Measurements from ENCODE around the gene PGA5.
"Not testable (repeated sequence)": the region's sequence is repeated elsewhere in the genome, so short reads cannot be mapped to it uniquely, and the experiment has no call there.

PGA5 gene

DNA sequence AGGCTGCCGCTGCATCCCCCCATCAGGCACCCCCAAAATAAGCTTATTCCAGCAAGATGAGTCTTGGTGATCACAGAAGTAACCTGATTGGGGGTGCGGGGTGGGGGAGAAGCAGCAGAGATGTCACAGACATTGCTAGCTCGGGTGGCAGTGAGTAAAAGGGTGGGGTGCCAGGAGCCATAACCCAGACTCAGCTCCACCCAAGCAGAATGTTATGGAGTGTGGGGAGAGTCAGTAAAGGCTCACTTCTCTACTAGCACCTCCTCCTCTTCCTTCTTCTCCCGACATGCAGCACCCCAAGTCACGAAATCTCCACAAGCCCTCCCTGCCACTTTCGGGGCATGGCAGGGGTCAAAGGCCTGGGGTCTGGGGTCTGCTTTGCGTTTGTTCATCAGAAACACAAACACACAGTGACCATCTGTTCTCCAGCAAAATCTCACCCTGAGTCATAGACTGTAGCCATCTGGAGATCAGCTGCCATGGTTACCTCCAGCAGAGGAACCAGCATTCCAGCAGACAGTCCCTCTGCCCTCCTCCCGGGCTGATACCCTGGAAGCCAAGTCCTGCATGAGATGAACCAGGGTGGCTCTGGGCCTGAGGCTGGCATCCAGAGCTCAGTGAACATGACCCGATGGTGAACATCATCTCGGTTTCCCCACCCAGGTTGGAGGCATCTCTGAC is 14.4 kb upstream of the PGA5 start:
- DNase-seq (ENCODE audit: low read depth, low spot score): not testable (repeated sequence)

DNA sequence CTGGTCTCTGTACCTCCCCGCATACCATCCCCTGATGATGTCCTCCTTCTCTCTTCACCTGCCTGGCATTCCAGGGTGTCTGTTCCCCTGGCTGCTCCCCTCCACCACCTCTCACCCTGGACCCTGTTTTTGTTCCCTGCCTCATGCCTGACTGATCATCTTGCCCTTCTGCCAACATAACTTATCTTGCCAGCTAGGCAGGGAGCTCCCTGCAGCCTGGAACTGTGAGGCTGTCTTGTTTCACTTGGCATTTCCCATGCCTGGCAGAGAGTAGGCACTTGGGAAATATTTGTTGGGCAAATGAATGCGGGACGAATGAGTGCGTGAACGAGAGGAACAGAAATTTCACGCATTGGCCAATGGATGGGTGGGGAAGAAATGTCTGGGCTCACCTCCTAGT is 11.5 kb upstream of the PGA5 start:
- not testable (repeated sequence) for DNase-seq (ENCODE audit: low read depth, low spot score)

DNA sequence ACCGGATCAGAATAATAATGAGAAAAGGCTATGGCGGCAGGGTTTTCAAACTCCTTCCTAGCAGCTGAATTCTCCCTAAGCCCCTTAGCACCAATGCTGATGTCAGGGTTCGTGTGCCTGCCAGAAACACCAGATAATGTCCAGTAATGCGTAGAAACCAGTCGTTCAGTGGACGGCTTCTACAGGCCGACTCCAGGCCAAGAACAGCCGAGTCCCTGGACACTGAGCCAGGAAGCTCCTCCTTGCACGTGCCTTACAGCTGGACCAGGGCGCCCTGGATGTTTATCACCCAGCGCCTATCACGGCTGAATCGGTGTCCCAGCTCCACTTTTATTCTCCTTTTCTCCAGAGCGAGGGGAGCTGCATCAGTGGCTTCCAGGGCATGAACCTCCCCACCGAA is 9.9 kb upstream of the PGA5 start:
- DNase-seq (ENCODE audit: low read depth, low spot score): not testable (repeated sequence)

DNA sequence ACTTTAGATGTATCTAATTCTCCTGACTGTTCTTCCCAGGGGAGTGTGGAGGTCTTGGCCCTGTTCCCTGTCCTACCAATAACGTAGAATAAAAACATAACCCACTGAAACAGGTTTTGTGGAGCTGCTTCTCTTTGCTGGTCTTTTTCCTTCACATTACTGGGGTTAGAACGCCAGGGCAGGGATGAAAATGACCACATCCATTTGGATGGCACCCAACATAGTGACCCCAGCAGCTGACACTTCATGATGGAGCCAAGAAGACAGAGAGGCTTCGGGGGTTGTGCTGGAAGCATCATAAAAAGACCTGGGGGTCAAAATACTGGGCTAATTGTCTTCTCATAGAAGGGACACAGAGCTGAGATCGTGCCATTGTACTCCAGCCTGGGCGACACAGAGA is 9.4 kb upstream of the PGA5 start:
- DNase-seq (ENCODE audit: low read depth, low spot score): not testable (repeated sequence)

DNA sequence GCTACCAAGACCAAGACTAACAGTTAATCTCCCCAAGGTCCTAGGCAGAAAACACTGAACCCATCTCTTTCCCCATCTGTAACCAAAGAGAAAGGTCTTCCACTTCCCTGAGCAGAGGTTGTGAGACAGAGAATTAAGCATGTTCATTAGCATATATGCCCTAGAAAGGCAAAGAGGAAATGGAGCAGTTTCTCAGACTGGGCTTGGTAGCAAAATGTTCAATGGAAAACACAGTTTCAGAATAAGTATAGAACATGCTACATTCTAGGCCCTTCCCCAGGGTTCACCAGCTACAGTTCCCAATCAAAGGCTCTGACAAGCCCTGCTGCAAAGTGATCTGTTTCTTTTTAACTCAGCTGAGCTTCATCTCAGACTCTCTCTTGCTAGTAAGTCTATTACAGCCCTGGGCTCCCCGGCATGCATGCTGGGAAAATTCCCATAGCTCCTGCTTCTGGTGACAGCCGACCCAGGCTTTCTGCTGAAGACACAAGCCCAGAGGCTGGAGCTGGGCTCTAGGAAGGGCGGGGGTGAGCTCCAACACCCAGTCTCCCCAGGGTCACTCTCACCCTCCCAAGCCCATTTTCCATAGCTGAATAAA is 8.3 kb upstream of the PGA5 start:
- DNase-seq (ENCODE audit: low read depth, low spot score): not testable (repeated sequence)

DNA sequence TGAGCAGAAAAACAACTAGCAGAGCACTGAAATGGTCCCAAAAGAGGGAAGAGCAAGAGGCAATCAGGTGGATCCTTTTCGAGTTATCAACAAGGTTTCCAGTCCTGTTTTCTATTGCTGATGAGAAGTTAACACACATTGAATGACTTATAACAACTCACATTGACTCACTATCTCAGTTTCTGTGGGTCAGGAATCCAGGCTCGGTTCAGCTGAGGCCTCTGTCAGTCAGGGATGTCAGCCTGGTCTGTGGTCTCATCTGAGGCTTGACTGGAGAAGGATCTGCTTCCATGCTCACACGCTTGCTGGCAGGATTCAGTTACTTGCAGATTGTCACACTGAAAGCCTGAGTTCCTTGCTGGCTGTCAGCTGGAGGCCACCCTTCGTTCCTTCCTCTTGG is 3.8 kb upstream of the PGA5 start:
- not testable (repeated sequence) for DNase-seq (ENCODE audit: low read depth, low spot score)

DNA sequence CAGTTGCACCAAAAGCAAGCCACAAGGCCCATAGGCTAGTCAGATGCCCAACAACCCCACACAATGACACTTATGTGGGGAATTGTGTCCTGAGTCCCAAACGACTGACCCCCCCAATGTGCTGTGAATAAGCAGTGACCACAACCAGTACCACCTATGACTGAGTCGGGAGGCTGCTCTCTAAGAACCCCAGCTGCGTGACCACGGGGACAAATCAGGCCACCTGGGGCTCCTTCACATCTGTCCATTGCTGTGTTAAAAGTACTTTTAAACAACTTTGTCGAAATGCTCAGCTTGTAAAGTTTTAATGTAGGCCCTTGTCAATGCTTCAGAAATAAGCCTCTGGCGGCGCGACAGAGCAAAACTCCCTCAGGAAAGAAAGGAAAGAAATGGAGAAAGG is 687 bp upstream of the PGA5 start:
- not testable (repeated sequence) for DNase-seq (ENCODE audit: low read depth, low spot score)

DNA sequence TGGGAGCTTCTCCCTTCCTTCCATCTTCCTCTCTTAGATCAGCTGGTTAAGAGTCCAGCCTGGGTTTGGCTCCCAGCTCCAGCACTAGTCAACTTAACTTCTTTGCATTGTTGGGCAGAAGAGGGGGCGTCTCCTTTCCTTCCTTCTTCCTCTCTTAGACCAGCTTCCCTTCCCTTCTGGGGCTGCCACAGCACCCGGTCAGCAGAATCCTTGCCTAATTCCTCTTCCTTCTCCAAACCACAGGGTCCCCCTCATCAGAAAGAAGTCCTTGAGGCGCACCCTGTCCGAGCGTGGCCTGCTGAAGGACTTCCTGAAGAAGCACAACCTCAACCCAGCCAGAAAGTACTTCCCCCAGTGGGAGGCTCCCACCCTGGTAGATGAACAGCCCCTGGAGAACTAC is 551 bp downstream of the PGA5 start:
- not testable (repeated sequence) for DNase-seq (ENCODE audit: low read depth, low spot score)

DNA sequence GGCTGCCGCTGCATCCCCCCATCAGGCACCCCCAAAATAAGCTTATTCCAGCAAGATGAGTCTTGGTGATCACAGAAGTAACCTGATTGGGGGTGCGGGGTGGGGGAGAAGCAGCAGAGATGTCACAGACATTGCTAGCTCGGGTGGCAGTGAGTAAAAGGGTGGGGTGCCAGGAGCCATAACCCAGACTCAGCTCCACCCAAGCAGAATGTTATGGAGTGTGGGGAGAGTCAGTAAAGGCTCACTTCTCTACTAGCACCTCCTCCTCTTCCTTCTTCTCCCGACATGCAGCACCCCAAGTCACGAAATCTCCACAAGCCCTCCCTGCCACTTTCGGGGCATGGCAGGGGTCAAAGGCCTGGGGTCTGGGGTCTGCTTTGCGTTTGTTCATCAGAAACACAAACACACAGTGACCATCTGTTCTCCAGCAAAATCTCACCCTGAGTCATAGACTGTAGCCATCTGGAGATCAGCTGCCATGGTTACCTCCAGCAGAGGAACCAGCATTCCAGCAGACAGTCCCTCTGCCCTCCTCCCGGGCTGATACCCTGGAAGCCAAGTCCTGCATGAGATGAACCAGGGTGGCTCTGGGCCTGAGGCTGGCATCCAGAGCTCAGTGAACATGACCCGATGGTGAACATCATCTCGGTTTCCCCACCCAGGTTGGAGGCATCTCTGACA is 4.4 kb downstream of the PGA5 start:
- not testable (repeated sequence) for DNase-seq (ENCODE audit: low read depth, low spot score)

DNA sequence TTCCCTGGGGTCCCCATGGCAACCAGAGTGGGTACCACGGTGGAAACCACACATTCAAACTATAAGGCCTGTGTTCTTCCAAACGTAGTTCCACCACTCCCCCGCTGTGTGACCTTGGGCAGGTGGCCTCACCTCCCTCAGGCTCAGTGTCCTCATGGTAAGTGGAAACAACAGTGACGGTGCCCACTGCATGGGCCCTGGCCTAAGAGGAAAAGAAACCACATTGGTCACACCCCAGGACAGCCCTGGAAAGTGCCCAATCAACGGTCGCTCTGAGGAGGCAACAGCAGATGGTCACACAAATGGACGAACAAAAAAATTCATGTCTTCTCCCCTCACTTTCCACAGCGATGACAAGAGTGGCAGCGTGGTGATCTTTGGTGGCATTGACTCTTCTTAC is 7.1 kb downstream of the PGA5 start:
- not testable (repeated sequence) for DNase-seq (ENCODE audit: low read depth, low spot score)

DNA sequence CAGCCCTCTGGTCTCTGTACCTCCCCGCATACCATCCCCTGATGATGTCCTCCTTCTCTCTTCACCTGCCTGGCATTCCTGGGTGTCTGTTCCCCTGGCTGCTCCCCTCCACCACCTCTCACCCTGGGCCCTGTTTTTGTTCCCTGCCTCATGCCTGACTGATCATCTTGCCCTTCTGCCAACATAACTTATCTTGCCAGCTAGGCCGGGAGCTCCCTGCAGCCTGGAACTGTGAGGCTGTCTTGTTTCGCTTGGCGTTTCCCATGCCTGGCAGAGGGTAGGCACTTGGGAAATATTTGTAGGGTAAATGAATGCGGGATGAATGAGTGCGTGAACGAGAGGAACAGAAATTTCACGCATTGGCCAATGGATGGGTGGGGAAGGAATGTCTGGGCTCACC is 8.2 kb downstream of the PGA5 start:
- not testable (repeated sequence) for DNase-seq (ENCODE audit: low read depth, low spot score)

DNA sequence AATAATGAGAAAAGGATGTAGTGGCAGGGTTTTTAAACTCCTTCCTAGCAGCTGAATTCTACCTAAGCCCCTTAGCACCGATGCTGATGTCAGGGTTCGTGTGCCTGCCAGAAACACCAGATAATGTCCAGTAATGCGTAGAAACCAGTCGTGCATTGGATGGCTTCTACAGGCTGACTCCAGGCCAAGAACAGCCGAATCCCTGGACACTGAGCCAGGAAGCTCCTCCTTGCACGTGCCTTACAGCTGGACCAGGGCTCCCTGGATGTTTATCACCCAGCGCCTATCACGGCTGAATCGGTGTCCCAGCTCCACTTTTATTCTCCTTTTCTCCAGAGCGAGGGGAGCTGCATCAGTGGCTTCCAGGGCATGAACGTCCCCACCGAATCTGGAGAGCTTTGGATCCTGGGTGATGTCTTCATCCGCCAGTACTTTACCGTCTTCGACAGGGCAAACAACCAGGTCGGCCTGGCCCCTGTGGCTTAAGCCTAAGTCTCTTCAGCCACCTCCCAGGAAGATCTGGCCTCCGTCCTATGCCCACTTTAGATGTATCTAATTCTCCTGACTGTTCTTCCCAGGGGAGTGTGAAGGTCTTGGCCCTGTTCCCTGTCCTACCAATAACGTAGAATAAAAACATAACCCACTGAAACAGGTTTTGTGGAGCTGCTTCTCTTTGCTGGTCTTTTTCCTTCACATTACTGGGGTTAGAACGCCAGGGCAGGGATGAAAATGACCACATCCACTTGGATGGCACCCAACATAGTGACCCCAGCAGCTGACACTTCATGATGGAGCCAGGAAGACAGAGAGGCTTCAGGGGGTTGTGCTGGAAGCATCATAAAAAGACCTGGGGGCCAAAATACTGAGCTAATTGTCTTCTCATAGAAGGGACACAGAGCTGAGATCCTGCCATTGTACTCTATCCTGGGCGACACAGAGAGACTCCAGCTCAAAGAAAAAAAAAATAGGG is 10.1 kb downstream of the PGA5 start:
- DNase-seq (ENCODE audit: low read depth, low spot score): not testable (repeated sequence)

DNA sequence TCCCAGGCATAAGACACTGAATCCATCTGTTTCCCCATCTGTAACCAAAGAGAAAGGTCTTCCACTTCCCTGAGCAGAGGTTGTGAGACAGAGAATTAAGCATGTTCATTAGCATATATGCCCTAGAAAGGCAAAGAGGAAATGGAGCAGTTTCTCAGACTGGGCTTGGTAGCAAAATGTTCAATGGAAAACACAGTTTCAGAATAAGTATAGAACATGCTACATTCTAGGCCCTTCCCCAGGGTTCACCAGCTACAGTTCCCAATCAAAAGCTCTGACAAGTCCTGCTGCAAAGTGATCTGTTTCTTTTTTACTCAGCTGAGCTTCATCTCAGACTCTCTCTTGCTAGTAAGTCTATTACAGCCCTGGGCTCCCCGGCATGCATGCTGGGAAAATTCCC is 11.4 kb downstream of the PGA5 start:
- not testable (repeated sequence) for DNase-seq (ENCODE audit: low read depth, low spot score)

DNA sequence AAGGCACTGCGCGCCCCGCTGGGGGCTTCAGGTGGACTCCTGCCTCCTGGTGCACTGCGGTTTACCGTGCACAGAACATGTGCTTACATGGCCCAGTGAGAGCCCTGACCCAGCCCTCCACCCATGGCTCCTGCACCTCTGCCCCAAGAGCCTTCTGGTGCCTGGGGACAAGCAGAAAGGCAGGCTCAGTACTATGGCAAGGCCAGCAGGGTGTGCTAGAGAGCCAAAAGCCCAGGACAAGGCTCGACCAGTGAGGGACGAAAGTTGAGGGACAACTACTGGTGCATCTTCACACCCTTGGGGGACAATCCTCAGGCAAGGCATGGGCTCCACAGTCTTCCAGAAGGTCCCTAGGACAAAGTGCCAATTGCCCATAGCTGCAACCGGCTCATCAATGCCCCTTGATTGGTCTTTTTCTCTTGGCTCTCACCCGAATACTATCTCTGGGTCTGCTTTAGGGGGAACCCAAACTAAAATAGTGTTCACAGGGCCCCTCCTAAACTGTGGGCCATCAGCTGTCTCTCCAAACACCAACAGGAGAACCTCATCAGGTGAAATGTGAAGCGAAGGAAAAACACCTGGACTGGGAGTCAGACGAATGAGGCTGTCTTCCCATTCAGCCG is 13.5 kb downstream of the PGA5 start:
- DNase-seq (ENCODE audit: low read depth, low spot score): no peak

DNA sequence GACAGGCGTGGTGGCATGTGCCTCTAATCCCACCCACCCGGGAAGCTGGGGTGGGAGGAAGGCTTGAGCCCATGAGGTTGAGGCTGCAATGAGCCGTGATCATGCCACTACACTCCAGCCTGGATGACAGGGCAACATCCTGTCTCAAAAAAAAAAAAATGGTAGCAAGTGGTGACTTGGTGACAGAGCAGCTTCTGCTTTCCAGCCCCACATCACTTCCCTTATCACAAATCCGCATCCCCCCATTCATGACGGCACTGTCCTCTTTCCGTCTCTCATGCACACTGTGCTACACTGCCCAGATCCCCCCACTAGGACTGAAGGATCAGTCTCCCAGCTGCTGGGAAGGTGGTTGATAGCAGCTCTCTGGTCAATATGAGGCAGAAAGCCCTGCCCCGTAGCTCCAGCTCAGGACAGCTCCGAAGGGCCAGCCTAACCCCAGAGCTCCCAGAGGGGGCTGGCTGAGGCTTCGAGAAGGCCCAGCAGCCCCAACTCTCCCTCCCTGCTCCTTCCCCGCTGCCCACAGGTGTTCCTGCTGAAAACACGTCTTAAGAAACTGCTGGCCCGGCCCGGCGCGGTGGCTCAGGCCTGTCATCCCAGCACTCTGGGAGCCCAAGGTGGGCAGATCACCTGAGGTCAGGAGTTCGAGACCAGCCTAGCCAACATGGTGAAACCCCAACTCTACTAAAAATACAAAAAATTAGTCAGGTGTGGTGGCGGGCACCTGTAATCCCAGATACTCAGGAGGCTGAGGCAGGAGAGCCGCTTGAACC is 15.9 kb downstream of the PGA5 start:
- DNase-seq (ENCODE audit: low read depth, low spot score): no peak

DNA sequence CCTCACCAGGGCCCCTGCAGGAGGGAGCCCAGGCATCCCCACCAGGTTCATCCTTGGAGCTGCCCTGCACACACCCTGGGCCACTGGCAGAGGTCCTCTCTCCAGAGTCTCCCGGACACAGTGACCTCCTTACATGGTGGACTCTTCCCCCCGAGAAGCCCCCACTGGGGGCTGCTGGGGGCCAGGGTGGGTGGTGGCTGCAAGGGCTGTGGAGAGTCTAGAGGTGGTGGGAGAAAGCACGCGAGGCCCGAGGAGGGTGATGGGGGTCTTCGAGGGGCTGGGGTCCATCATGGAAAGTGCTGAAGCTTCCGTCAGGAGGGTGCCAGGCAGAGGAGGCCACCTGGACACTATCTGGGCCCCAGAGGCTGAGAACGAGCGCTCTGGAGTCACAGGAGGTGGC is 17.6 kb downstream of the PGA5 start:
- DNase-seq (ENCODE audit: low read depth, low spot score): no peak

DNA sequence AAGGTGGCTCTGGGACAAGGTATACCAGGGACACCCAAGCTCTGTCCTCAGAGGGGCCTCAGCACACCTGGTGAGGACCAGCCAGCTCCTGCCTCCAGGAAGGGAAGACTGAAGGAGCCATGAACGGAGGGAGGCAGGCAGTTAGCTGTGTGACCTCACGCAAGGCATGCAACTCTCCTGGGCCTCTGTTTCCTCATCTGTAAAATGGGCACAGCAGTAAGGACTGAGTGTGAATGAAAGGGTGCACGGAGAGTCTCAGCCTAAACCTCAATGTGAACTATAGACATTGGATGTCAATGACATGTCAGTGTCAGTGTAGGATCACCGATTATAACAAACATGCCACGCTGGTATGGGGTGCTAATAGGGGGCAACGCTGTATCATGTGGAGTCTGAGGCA is 18.4 kb downstream of the PGA5 start:
- no peak for DNase-seq (ENCODE audit: low read depth, low spot score)

DNA sequence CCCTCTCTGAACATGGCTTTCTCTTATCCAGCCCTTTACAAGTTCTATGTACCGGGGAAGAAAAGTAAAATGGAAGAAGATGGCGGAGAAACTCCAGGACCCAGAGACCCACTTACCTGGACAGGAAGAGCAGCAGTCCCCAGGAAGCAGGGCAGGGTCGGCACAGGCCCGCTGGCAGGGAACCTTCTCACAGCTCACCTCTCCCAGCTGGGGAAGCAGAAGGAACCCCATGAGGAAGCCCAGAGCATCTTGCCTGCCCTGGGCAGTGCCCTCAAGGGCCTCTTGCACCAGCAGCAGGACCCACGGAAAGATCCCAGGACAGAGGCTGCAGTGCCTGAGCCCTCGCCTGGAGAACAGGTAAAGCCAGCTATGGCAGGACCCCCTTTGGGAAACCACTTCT is 23.4 kb downstream of the PGA5 start:
- no peak for DNase-seq (ENCODE audit: low read depth, low spot score)

DNA sequence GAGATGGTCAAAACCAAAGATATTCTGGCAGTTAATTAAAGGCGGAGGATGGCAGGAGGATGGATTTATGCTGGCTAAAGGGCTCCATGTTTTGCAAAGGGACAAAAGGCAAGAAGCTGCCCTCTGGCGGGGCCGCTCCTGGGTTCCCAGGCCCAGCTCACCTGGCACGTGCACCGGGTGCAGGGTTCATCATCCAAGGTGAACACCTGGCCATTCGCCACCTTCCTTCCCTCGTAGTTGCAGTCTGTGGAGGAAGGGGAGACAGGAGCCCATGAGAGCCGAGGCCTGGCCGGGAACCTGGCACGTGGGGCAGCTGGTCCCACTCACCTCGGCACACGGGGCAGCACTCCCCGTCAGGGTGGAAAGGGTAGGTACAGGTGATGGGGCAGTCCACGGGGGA is 23.8 kb downstream of the PGA5 start:
- no peak for DNase-seq (ENCODE audit: low read depth, low spot score)

DNA sequence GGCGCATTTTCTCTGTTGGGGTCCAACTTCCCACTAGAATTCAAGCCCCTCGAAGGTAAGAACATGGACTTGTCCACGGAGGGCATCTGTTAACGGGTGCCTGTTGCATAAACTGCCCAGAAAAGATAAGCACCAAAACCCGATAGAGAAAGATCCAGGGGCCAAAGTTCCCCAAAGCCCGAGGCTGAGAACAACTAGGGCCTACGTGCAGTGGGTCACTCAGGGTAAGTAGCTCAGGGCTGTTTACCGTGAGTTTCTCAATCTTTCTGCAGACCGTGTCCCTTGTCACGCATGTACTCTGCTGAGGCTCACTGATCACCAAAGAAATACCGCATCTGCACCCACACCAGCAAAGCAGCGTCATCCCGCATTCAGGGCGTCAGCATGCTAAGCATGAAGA is 24.4 kb downstream of the PGA5 start:
- DNase-seq (ENCODE audit: low read depth, low spot score): no peak

DNA sequence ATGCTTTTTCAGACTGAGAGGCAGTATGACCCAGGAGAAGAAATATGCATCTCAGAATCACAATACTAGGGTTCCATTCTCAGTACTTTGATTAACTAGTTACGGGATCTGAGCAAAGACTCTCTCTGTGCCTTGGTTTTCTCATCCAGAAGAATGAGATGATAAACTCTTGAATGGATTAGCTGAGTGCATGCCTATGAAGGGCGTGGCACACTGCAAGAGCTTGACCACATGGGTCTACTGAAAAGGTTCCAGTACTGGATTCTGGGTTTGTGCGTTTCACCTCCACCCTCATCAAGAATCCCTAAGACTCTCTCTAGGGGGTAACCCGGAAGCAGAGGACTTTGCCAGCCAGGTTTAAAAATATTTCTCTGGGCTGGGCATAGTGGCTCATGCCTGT is 25.6 kb downstream of the PGA5 start:
- no peak for DNase-seq (ENCODE audit: low read depth, low spot score)
